Panc1 (cell line): Measurements from ENCODE around the gene TPST2.

Experiments
- CTCF ChIP-seq: fragments of 450-650 bp; IDR thresholded peaks from 2 replicates; pipeline ENCODE4 v1.5.1; 2017; ENCODE audit warnings: mild to moderate bottlenecking
- SIN3A ChIP-seq: IDR thresholded peaks from 2 replicates; pipeline ENCODE4 v1.6.1; 2012; ENCODE audit warnings: low read depth, mild to moderate bottlenecking, low read length, moderate library complexity, borderline replicate concordance; ENCODE audit not compliant: insufficient read depth

GRCh38 chr22:26609287-26609686 lies 19.4 kb upstream of the TPST2 start:
- TF ChIP-seq CTCF (no peak), SIN3A (no peak)
